Heart left ventricle (tissue), 16 donors: Measurements from ENCODE around the gene ILDR2. TPM values are rescaled to one million over a fixed set of nuclear protein-coding genes. Genes with fewer than 3 reads are reported as not detected.

Source experiments
- ATAC-seq, 4 donors: fragments of 200-7000 bp; cut with Tn5 transposase; one replicate each; pipeline ENCODE4 v1.9.1; 2020 to 2022; ENCODE audit warnings: moderate library complexity in 4 of 4, mild to moderate bottlenecking in 3 of 4, moderate number of reproducible peaks in 1 of 4
- DNase-seq, 5 donors: peaks; one replicate each; pipeline ENCODE4 v3.0.0-alpha.2; 2020
- H3K27ac ChIP-seq, 12 donors: fragments of 200-600 bp; sonication (generic) in 4 of 12; one replicate each; pipeline versions ENCODE4 v1.5.0 to v1.8.0; 2016 to 2022; ENCODE audit warnings: mild to moderate bottlenecking in 2 of 12
- H3K27me3 ChIP-seq, 9 donors: fragments of 200-600 bp; sonication (generic) in 2 of 9; one replicate each; pipeline versions ENCODE4 v1.5.1 to v1.8.0; 2016 to 2022; ENCODE audit warnings: mild to moderate bottlenecking in 3 of 9
- H3K36me3 ChIP-seq, 9 donors: fragments of 200-600 bp; sonication (generic) in 2 of 9; one replicate each; pipeline versions ENCODE4 v1.5.0 to v1.8.0; 2018 to 2022; ENCODE audit warnings: mild to moderate bottlenecking in 2 of 9
- H3K4me1 ChIP-seq, 12 donors: fragments of 200-600 bp; sonication (generic) in 4 of 12; one replicate each; pipeline versions ENCODE4 v1.5.0 to v1.8.0; 2016 to 2022; ENCODE audit warnings: mild to moderate bottlenecking in 3 of 12
- H3K4me3 ChIP-seq, 12 donors: fragments of 200-600 bp; sonication (generic) in 4 of 12; one replicate each; pipeline versions ENCODE4 v1.5.0 to v1.8.0; 2017 to 2022; ENCODE audit warnings: mild to moderate bottlenecking in 9 of 12, moderate library complexity in 4 of 12
- H3K9me3 ChIP-seq, 12 donors: fragments of 200-600 bp; sonication (generic) in 4 of 12; one replicate each; pipeline versions ENCODE4 v1.5.0 to v1.8.0; 2016 to 2022; ENCODE audit warnings: mild to moderate bottlenecking in 1 of 12
- POLR2A ChIP-seq, 2 donors: fragments of 450-650 bp; IDR thresholded peaks; one replicate each; pipeline ENCODE4 v1.6.1; 2017; ENCODE audit warnings: antibody characterized with exemption in 2 of 2, mild to moderate bottlenecking in 2 of 2, moderate library complexity in 2 of 2
- WGBS, 4 donors: extraction: QIAGEN DNeasy Blood & Tissue Kit in 2 of 4; methylation state at CpG; one replicate each; pipeline versions ENCODE4 v1.1.5 to v1.1.7; 2013 to 2018; 5-methylcytosine and 5-hydroxymethylcytosine counted together
- intact Hi-C, 10 donors: fragments of 100-400 bp; cut with DNase I; formaldehyde crosslinking; loops; one replicate each; pipeline versions ENCODE4 v1.11.1 to v1.14.2; 2022
- polyA plus RNA-seq, 2 donors: library from polyadenylated mRNA; stranded (reverse); fragments of 200-250 nt; gene quantifications; one replicate each; pipeline ENCODE4 v1.2.3, GENCODE V29; 2013
- total RNA-seq, 9 donors: library from RNA; depleted of rRNA in 2 of 9; stranded (reverse); fragments of >200 nt in 2 of 9; fragmentation: NEBNext Ultra II Directional in 3 of 9; extraction: Animal tissue kit (Norgen Biotek cat#: 25700) in 3 of 9; gene quantifications; one replicate each; pipeline versions ENCODE4 v1.1.0 to v1.2.4, GENCODE V29; 2016 to 2023
- TF ChIP-seq, protein P1 (sequence below), 12 donors: fragments of 200-600 bp; sonication (generic) in 4 of 12; IDR thresholded peaks; one replicate each; pipeline versions ENCODE4 v1.5.0 to v1.8.0; 2018 to 2022; ENCODE audit warnings: antibody characterized with exemption in 12 of 12, mild to moderate bottlenecking in 5 of 12
- donor health status: ischemic (EF 13 %, LVEDD 7.1; RV severe dilation, severe dysfunction).
- donor health status: healthy with polysubstance abuse.
- donor health status: DM: no; HTN: yes; CAD: no.
- donor health status: DM: no; HTN: no; CAD: no.
- donor health status: ischemic (EF 25% LVEDD 6.9; RV normal size, moderate dysfunction).
- donor health status: ischemic (EF 25% LVEDD 5.7; RV mildly dilated, moderate dysfunction).
- donor health status: healthy.
- donor health status: DM: yes; HTN: yes; CAD: no.
- donor health status: ischemic (EF 35%, LVEDD 5.7; RV mildly dilated, moderate dysfunction).
- donor health status: nonischemic (EF 11% LVEDD 7.7; RV severe dilation, severe dysfunction).
- donor health status: DM: yes; HTN: yes; CAD: no.
- donor health status: PGD.
- donor health status: ischemic (EF 29% LVEDD 5.4; RV normal size, mild dysfunction).
- donor health status: nonischemic (EF 23%, LVEDD 6.1; RV moderate dilation, normal function).

The ILDR2 gene
- total and polyA plus RNA-seq, 11 donors: 0.84 to 12.4 (median 5.8) TPM

GRCh38 chr1:166944186-166944967 is 31.0 kb downstream of the ILDR2 start:
- no peak for TF ChIP-seq POLR2A (IDR thresholded peaks at IDR 0.05)
- TF ChIP-seq, protein P1, sequence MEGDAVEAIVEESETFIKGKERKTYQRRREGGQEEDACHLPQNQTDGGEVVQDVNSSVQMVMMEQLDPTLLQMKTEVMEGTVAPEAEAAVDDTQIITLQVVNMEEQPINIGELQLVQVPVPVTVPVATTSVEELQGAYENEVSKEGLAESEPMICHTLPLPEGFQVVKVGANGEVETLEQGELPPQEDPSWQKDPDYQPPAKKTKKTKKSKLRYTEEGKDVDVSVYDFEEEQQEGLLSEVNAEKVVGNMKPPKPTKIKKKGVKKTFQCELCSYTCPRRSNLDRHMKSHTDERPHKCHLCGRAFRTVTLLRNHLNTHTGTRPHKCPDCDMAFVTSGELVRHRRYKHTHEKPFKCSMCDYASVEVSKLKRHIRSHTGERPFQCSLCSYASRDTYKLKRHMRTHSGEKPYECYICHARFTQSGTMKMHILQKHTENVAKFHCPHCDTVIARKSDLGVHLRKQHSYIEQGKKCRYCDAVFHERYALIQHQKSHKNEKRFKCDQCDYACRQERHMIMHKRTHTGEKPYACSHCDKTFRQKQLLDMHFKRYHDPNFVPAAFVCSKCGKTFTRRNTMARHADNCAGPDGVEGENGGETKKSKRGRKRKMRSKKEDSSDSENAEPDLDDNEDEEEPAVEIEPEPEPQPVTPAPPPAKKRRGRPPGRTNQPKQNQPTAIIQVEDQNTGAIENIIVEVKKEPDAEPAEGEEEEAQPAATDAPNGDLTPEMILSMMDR (IDR thresholded peaks at IDR 0.05): no peak
- Histone ChIP-seq H3K9me3 (no peaks in the 10 kb centered on the region), H3K36me3 (no peaks in the 10 kb centered on the region), H3K27me3 (peaks cover 0 to 19% (median 0%) of the 10 kb centered on the region in 9 donors), H3K27ac (no peak overlapping the region), H3K4me1 (peaks cover 0 to 11% (median 4%) of the 10 kb centered on the region in 12 donors), H3K4me3 (no peak overlapping the region)
- DNase-seq (no peak), ATAC-seq (no peak)
- intact Hi-C loops: no loop called here
- WGBS, 4 donors: 72 to 77% (median 76%) methylated on average over 5 of the region's 5 CpGs

DNA sequence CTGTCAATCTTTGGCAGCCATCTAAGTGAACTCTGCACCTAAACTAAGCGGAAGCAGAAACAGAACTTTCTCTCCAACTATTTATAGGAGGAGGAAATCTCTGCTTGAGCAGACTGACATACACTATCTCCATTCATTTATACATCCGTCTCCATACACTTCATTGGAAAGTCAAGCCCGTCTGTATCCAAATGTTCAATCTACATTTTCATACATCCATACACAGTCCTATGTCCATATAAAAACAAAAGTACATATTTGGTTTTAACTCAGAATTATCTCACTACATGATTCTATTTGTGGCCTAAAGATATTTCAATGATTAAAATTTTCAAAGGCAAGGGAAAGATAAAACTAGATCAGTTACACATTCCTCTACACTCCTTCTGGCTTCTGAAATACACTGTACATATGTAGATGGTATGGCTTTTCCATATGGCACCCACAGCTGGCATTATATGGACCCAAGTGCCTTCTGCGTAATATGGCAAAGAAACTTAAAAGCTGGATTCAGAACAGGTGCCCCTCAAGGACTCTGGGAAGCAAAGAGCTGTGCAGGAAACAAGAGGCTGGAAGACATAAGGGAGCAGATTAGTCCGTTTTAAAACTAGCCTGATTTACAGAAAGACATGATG is 35.5 kb downstream of the ILDR2 start:
- H3K27ac ChIP-seq: no peak overlapping the region
- DNase-seq (no peak), ATAC-seq (no peak)
- no peaks in the 10 kb centered on the region for H3K9me3 ChIP-seq
- WGBS, 4 donors: 70 to 80% (median 79%) methylated on average over 5 of the region's 5 CpGs
- no peak overlapping the region for H3K4me3 ChIP-seq
- intact Hi-C loops: no loop called here
- H3K4me1 ChIP-seq: peaks cover 0 to 14% (median 0%) of the 10 kb centered on the region in 12 donors
- TF ChIP-seq, protein P1 (IDR thresholded peaks at IDR 0.05): no peak
- no peak for TF ChIP-seq POLR2A (IDR thresholded peaks at IDR 0.05)
- H3K36me3 ChIP-seq: no peaks in the 10 kb centered on the region
- no peaks in the 10 kb centered on the region for H3K27me3 ChIP-seq

DNA sequence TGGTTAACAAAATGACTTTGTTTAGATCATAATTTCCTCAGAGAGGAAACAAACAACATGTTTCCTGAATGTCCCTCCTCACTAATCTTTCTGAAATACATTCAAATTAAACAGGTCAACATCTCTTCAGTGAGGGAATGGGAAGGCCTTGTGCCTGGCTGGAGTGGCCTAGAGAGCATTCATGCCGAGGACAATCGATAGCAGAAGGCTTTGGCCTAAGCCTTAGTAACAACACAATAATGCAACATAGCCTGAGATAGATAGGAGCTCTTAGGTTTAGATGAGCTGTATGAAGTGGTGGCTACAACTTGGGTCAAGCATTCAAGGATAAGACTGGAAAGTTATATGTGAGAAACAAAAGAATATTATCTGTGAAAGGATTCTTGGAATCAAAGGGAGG is 37.4 kb downstream of the ILDR2 start:
- Histone ChIP-seq H3K4me3 (no peak overlapping the region), H3K36me3 (no peaks in the 10 kb centered on the region), H3K27ac (peak overlapping the region in 5 of 12 donors; percentile 8 to 69 (median 24)), H3K4me1 (peaks cover 0 to 14% (median 0%) of the 10 kb centered on the region in 12 donors), H3K27me3 (no peaks in the 10 kb centered on the region), H3K9me3 (no peaks in the 10 kb centered on the region)
- no peak for ATAC-seq
- no peak for DNase-seq
- 58 to 79% (median 61%) methylated on average over 2 of the region's 2 CpGs for WGBS, 4 donors
- TF ChIP-seq POLR2A (IDR thresholded peaks at IDR 0.05): no peak
- TF ChIP-seq, protein P1 (IDR thresholded peaks at IDR 0.05): no peak
- intact Hi-C loops: no loop called here

- H3K4me3 ChIP-seq: no peak overlapping the region
- intact Hi-C loops: no loop called here
- TF ChIP-seq POLR2A (IDR thresholded peaks at IDR 0.05): no peak
- TF ChIP-seq, protein P1 (IDR thresholded peaks at IDR 0.05): no peak
- peaks cover 0 to 14% (median 0%) of the 10 kb centered on the region in 12 donors for H3K4me1 ChIP-seq
- DNase-seq: peak in 2 of 5 donors; percentile 29 to 41
- peak overlapping the region in 5 of 12 donors; percentile 9 to 69 (median 52) for H3K27ac ChIP-seq
- no peaks in the 10 kb centered on the region for H3K9me3 ChIP-seq
- peak; percentile 64 to 92 (median 86) for ATAC-seq
- WGBS, 4 donors: 46 to 55% (median 48%) methylated on average over 4 of the region's 4 CpGs
- H3K27me3 ChIP-seq: no peaks in the 10 kb centered on the region
- no peaks in the 10 kb centered on the region for H3K36me3 ChIP-seq
These were observed 38.0 kb downstream of the ILDR2 start for GRCh38 chr1:166937329-166937728.
